22Rv1 (cell line): ENCODE data around the gene SNX3.

Source experiments
- CTCF ChIP-seq: fragments of 450-650 bp; IDR thresholded peaks from 2 replicates; pipeline ENCODE4 v1.5.1; 2017; ENCODE audit warnings: mild to moderate bottlenecking
- ZFX ChIP-seq: fragments of 450-650 bp; IDR thresholded peaks from 2 replicates; pipeline ENCODE4 v1.6.1; 2017; ENCODE audit warnings: antibody characterized with exemption, borderline replicate concordance

DNA sequence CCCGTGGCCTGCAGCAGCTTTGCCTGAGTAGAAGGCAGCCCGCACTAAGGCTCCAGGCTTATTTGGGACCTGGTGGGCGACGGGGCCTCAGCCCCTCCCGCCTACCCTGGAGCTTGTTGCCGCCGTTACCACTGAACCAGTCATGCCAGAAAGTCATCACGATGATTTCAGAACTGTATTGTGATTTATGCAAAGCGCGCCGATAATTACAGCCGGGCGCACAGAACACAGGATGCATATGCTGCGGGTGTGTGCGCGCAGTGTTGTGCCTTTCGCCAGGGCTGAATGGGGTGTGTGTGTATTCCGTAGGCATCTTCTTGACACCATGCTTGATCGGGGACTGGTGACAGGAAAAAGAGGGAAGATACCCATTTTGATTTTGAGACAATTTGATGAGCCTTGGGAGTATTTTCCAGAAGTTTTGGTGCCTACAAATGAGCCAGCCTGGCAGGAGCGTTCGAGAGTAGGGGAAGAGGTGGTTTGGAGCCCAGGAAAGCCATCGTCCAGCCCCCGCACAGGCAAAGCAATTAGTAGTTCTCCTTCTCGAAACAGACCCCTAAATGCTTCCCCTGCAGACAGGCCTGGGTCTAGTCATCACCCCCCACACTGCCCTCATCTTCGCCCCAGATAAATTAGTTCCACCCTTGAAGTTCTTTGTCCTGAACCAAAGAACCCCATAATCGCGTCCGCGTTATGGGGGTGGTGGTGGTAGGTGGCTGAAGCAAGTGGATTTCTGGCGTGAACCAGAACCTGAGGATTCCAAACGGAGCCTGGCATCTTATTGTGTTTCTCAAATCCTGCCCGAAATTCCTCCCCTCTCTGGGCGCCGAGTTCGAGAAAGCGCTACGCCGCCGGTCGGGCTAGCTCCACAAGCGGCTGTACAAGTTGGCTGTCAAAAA lies 96.9 kb downstream of the SNX3 start:
- TF ChIP-seq CTCF (no peak), ZFX (no peak)
